ENCODE measurements around the gene EPHB1.

DNA sequence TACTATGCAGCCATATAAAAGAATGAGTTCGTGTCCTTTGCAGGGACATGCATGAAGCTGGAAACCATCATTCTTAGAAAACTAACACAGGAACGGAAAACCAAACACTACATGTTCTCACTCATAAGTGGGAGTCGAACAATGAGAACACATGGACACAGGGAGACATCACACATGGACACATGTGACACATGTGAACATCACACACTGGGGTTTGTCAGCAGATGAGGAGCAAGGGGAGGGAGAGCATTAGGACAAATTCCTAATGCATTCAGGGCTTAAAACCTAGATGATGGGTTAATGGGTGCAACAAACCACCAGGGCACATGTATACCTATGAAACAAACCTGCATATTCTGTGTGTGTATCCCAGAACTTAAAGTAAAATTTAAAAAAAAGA, 408.0 kb downstream of the EPHB1 start:
- TF ChIP-seq, protein P1, sequence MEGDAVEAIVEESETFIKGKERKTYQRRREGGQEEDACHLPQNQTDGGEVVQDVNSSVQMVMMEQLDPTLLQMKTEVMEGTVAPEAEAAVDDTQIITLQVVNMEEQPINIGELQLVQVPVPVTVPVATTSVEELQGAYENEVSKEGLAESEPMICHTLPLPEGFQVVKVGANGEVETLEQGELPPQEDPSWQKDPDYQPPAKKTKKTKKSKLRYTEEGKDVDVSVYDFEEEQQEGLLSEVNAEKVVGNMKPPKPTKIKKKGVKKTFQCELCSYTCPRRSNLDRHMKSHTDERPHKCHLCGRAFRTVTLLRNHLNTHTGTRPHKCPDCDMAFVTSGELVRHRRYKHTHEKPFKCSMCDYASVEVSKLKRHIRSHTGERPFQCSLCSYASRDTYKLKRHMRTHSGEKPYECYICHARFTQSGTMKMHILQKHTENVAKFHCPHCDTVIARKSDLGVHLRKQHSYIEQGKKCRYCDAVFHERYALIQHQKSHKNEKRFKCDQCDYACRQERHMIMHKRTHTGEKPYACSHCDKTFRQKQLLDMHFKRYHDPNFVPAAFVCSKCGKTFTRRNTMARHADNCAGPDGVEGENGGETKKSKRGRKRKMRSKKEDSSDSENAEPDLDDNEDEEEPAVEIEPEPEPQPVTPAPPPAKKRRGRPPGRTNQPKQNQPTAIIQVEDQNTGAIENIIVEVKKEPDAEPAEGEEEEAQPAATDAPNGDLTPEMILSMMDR (IDR thresholded peaks at IDR 0.05): no peak
- no peak for TF ChIP-seq POLR2A (IDR thresholded peaks at IDR 0.05)

Measured in esophagus squamous epithelium (tissue), 4 donors.